GM21717 (cell line): ENCODE results near the gene CMIP.
A peak's percentile ranks its signal among the peaks of the same experiment; 100 is the strongest.
"Not testable (repeated sequence)": the region's sequence is repeated elsewhere in the genome, so short reads cannot be mapped to it uniquely, and the experiment has no call there.

Source experiments
- ATAC-seq: cut with Tn5 transposase; IDR thresholded peaks from one replicate; pipeline ENCODE4 v1.9.1; 2021; ENCODE audit warnings: mild to moderate bottlenecking, moderate library complexity; ENCODE audit not compliant: unreplicated experiment

The CMIP gene

GRCh38 chr16:81421126-81421525 is 23.5 kb upstream of the CMIP start:
- ATAC-seq: no peak

GRCh38 chr16:81421536-81421935 is 23.1 kb upstream of the CMIP start:
- no peak for ATAC-seq

GRCh38 chr16:81422153-81422552 is 22.5 kb upstream of the CMIP start:
- not testable (repeated sequence) for ATAC-seq

GRCh38 chr16:81424771-81425170 is 19.8 kb upstream of the CMIP start:
- no peak for ATAC-seq

- ATAC-seq: no peak
Observed at GRCh38 chr16:81427219-81427618, 17.4 kb upstream of the CMIP start.

- ATAC-seq: no peak
Observed at GRCh38 chr16:81429045-81429521, 15.5 kb upstream of the CMIP start.

- no peak for ATAC-seq
Observed at GRCh38 chr16:81431554-81432353, 12.9 kb upstream of the CMIP start.

- no peak for ATAC-seq
Observed at GRCh38 chr16:81432937-81433557, 11.6 kb upstream of the CMIP start.

GRCh38 chr16:81435103-81435502 is 9.5 kb upstream of the CMIP start:
- no peak for ATAC-seq

GRCh38 chr16:81435567-81435966 is 9.0 kb upstream of the CMIP start:
- ATAC-seq: no peak

GRCh38 chr16:81436386-81436785 is 8.2 kb upstream of the CMIP start:
- no peak for ATAC-seq

- no peak for ATAC-seq
Observed at GRCh38 chr16:81437865-81438264, 6.7 kb upstream of the CMIP start.

- ATAC-seq: no peak
Observed at GRCh38 chr16:81440888-81441761, 3.5 kb upstream of the CMIP start.

- ATAC-seq: no peak
Observed at GRCh38 chr16:81442220-81442915, 2.2 kb upstream of the CMIP start.

- no peak for ATAC-seq
Observed at GRCh38 chr16:81442916-81443687, 1.5 kb upstream of the CMIP start.

GRCh38 chr16:81443688-81444447 is 740 bp upstream of the CMIP start:
- no peak for ATAC-seq

- ATAC-seq: peak; percentile 38
Observed at GRCh38 chr16:81445143-81445961, 744 bp downstream of the CMIP start.
